ENCODE measurements around the gene CD38.
A peak's percentile ranks its signal among the peaks of the same experiment; 100 is the strongest.

The CD38 gene

GRCh38 chr4:15776871-15777648 lies 1.1 kb upstream of the CD38 start:
- H3K36me3 ChIP-seq (ENCODE audit: control insufficient read depth in 1 of 2, insufficient read depth in 2 of 2, low read depth in 1 of 2, low read length in 2 of 2), result no peaks in the 10 kb centered on the region
- no peak overlapping the region for H2BK120ac ChIP-seq (ENCODE audit: low read depth, low read length)
- no peak overlapping the region for H2AK5ac ChIP-seq (ENCODE audit: low read length, severe bottlenecking)
- H3K23ac ChIP-seq (ENCODE audit: low read length in 2 of 2), result no peak overlapping the region
- WGBS, result 93% methylated on average over 4 of the region's 5 CpGs
- no peak for DNase-seq
- H3K4ac ChIP-seq (ENCODE audit: low read depth in 1 of 2, low read length in 2 of 2), result no peak overlapping the region
- H2BK12ac ChIP-seq (ENCODE audit: low read length in 2 of 2), result no peak overlapping the region
- H3K27me3 ChIP-seq (ENCODE audit: control insufficient read depth in 1 of 2, insufficient read depth in 1 of 2, low read length in 2 of 2), result peaks cover 45 to 48% of the 10 kb centered on the region in 2 experiments
- H4K91ac ChIP-seq (ENCODE audit: low read length), result no peak overlapping the region
- H3K4me2 ChIP-seq (ENCODE audit: low read length, poor library complexity, severe bottlenecking), result no peak overlapping the region
- H2AFZ ChIP-seq (ENCODE audit: low read depth, low read length), result no peak overlapping the region
- H4K8ac ChIP-seq (ENCODE audit: low read length), result no peak overlapping the region
- H3K79me1 ChIP-seq (replicated peaks; ENCODE audit: low read length, poor library complexity, severe bottlenecking), result no peaks in the 10 kb centered on the region
- H3K4me3 ChIP-seq (ENCODE audit: insufficient read depth in 1 of 2, low read depth in 1 of 2, low read length in 2 of 2), result no peak overlapping the region
- no peak overlapping the region for H3K9ac ChIP-seq (ENCODE audit: low read length)
- H3K9me3 ChIP-seq (ENCODE audit: control insufficient read depth, low read length), result no peaks in the 10 kb centered on the region
- H3K4me1 ChIP-seq (ENCODE audit: control insufficient read depth, insufficient read depth, low read depth, low read length), result peaks cover 8% of the 10 kb centered on the region
- no peak overlapping the region for H3K27ac ChIP-seq (ENCODE audit: low read length, poor library complexity, severe bottlenecking)
- no peak overlapping the region for H2BK5ac ChIP-seq (ENCODE audit: low read depth, low read length, poor library complexity, severe bottlenecking)
- no peak overlapping the region for H3K14ac ChIP-seq (ENCODE audit: low read length in 2 of 2)
- H2BK15ac ChIP-seq (ENCODE audit: low read depth, poor library complexity, severe bottlenecking), result no peak overlapping the region
- H3K18ac ChIP-seq (ENCODE audit: low read depth in 1 of 2, low read length in 2 of 2), result no peak overlapping the region

GRCh38 chr4:15777697-15778288 lies 335 bp upstream of the CD38 start:
- Histone ChIP-seq H4K91ac (ENCODE audit: low read length) (no peak overlapping the region), H3K4me3 (ENCODE audit: insufficient read depth in 1 of 2, low read depth in 1 of 2, low read length in 2 of 2) (peak overlapping the region in 1 of 2 experiments; percentile 79), H2AK5ac (ENCODE audit: low read length, severe bottlenecking) (no peak overlapping the region), H3K4me2 (ENCODE audit: low read length, poor library complexity, severe bottlenecking) (no peak overlapping the region), H3K18ac (ENCODE audit: low read depth in 1 of 2, low read length in 2 of 2) (no peak overlapping the region), H3K27ac (ENCODE audit: low read length, poor library complexity, severe bottlenecking) (no peak overlapping the region), H3K79me1 (replicated peaks; ENCODE audit: low read length, poor library complexity, severe bottlenecking) (no peaks in the 10 kb centered on the region), H3K9me3 (ENCODE audit: control insufficient read depth, low read length) (no peaks in the 10 kb centered on the region), H3K36me3 (ENCODE audit: control insufficient read depth in 1 of 2, insufficient read depth in 2 of 2, low read depth in 1 of 2, low read length in 2 of 2) (no peaks in the 10 kb centered on the region), H3K9ac (ENCODE audit: low read length) (no peak overlapping the region), H3K14ac (ENCODE audit: low read length in 2 of 2) (no peak overlapping the region), H2BK15ac (ENCODE audit: low read depth, poor library complexity, severe bottlenecking) (no peak overlapping the region), H4K8ac (ENCODE audit: low read length) (no peak overlapping the region), H2BK5ac (ENCODE audit: low read depth, low read length, poor library complexity, severe bottlenecking) (no peak overlapping the region), H2BK12ac (ENCODE audit: low read length in 2 of 2) (no peak overlapping the region), H3K4ac (ENCODE audit: low read depth in 1 of 2, low read length in 2 of 2) (no peak overlapping the region), H3K4me1 (ENCODE audit: control insufficient read depth, insufficient read depth, low read depth, low read length) (peaks cover 8% of the 10 kb centered on the region), H2AFZ (ENCODE audit: low read depth, low read length) (peak overlapping the region; percentile 19), H2BK120ac (ENCODE audit: low read depth, low read length) (no peak overlapping the region), H3K27me3 (ENCODE audit: control insufficient read depth in 1 of 2, insufficient read depth in 1 of 2, low read length in 2 of 2) (peaks cover 38 to 43% of the 10 kb centered on the region in 2 experiments), H3K23ac (ENCODE audit: low read length in 2 of 2) (peak overlapping the region in 1 of 2 experiments; percentile 19)
- no peak for DNase-seq
- WGBS, result 72% methylated on average over 7 of the region's 7 CpGs

- H3K23ac ChIP-seq (ENCODE audit: low read length in 2 of 2), result no peak overlapping the region
Observed at GRCh38 chr4:15779306-15779705, 1.2 kb downstream of the CD38 start.

GRCh38 chr4:15779809-15780208 lies 1.7 kb downstream of the CD38 start:
- no peak overlapping the region for H3K14ac ChIP-seq (ENCODE audit: low read length in 2 of 2)
- H2AFZ ChIP-seq (ENCODE audit: low read depth, low read length), result no peak overlapping the region
- WGBS, result no CpG with 5 or more reads among the region's 1 CpG
- H3K9ac ChIP-seq (ENCODE audit: low read length), result peak overlapping the region; percentile 75
- H3K79me1 ChIP-seq (replicated peaks; ENCODE audit: low read length, poor library complexity, severe bottlenecking), result no peaks in the 10 kb centered on the region
- no peak overlapping the region for H4K91ac ChIP-seq (ENCODE audit: low read length)
- H2AK5ac ChIP-seq (ENCODE audit: low read length, severe bottlenecking), result no peak overlapping the region
- no peak overlapping the region for H3K23ac ChIP-seq (ENCODE audit: low read length in 2 of 2)
- H4K8ac ChIP-seq (ENCODE audit: low read length), result no peak overlapping the region
- H2BK15ac ChIP-seq (ENCODE audit: low read depth, poor library complexity, severe bottlenecking), result no peak overlapping the region
- H3K27ac ChIP-seq (ENCODE audit: low read length, poor library complexity, severe bottlenecking), result no peak overlapping the region
- H3K4me3 ChIP-seq (ENCODE audit: insufficient read depth in 1 of 2, low read depth in 1 of 2, low read length in 2 of 2), result peak overlapping the region in 1 of 2 experiments; percentile 79
- peaks cover 24 to 44% of the 10 kb centered on the region in 2 experiments for H3K27me3 ChIP-seq (ENCODE audit: control insufficient read depth in 1 of 2, insufficient read depth in 1 of 2, low read length in 2 of 2)
- peak; percentile 12 for DNase-seq
- peaks cover 8% of the 10 kb centered on the region for H3K4me1 ChIP-seq (ENCODE audit: control insufficient read depth, insufficient read depth, low read depth, low read length)
- H3K36me3 ChIP-seq (ENCODE audit: control insufficient read depth in 1 of 2, insufficient read depth in 2 of 2, low read depth in 1 of 2, low read length in 2 of 2), result no peaks in the 10 kb centered on the region
- H2BK12ac ChIP-seq (ENCODE audit: low read length in 2 of 2), result no peak overlapping the region
- H3K4me2 ChIP-seq (ENCODE audit: low read length, poor library complexity, severe bottlenecking), result no peak overlapping the region
- H2BK5ac ChIP-seq (ENCODE audit: low read depth, low read length, poor library complexity, severe bottlenecking), result no peak overlapping the region
- H3K9me3 ChIP-seq (ENCODE audit: control insufficient read depth, low read length), result no peaks in the 10 kb centered on the region
- no peak overlapping the region for H3K18ac ChIP-seq (ENCODE audit: low read depth in 1 of 2, low read length in 2 of 2)
- H3K4ac ChIP-seq (ENCODE audit: low read depth in 1 of 2, low read length in 2 of 2), result no peak overlapping the region
- H2BK120ac ChIP-seq (ENCODE audit: low read depth, low read length), result no peak overlapping the region

More at GRCh38 chr4:15779306-15779705, 1.2 kb downstream of the CD38 start:
- H2BK5ac ChIP-seq (ENCODE audit: low read depth, low read length, poor library complexity, severe bottlenecking), result no peak overlapping the region
- DNase-seq, result peak; percentile 88
- H3K4ac ChIP-seq (ENCODE audit: low read depth in 1 of 2, low read length in 2 of 2), result no peak overlapping the region
- no peaks in the 10 kb centered on the region for H3K36me3 ChIP-seq (ENCODE audit: control insufficient read depth in 1 of 2, insufficient read depth in 2 of 2, low read depth in 1 of 2, low read length in 2 of 2)
- no peak overlapping the region for H3K27ac ChIP-seq (ENCODE audit: low read length, poor library complexity, severe bottlenecking)
- no peak overlapping the region for H2AK5ac ChIP-seq (ENCODE audit: low read length, severe bottlenecking)
- no peak overlapping the region for H4K8ac ChIP-seq (ENCODE audit: low read length)
- H3K14ac ChIP-seq (ENCODE audit: low read length in 2 of 2), result no peak overlapping the region
- H4K91ac ChIP-seq (ENCODE audit: low read length), result no peak overlapping the region
- peak overlapping the region; percentile 100 for H3K4me2 ChIP-seq (ENCODE audit: low read length, poor library complexity, severe bottlenecking)
- peak overlapping the region; percentile 75 for H3K9ac ChIP-seq (ENCODE audit: low read length)
- H3K4me3 ChIP-seq (ENCODE audit: insufficient read depth in 1 of 2, low read depth in 1 of 2, low read length in 2 of 2), result peak overlapping the region in 1 of 2 experiments; percentile 79
- H3K9me3 ChIP-seq (ENCODE audit: control insufficient read depth, low read length), result no peaks in the 10 kb centered on the region
- peaks cover 8% of the 10 kb centered on the region for H3K4me1 ChIP-seq (ENCODE audit: control insufficient read depth, insufficient read depth, low read depth, low read length)
- WGBS, result 0% methylated on average over 9 of the region's 14 CpGs
- H2BK12ac ChIP-seq (ENCODE audit: low read length in 2 of 2), result no peak overlapping the region
- H3K27me3 ChIP-seq (ENCODE audit: control insufficient read depth in 1 of 2, insufficient read depth in 1 of 2, low read length in 2 of 2), result peaks cover 26 to 44% of the 10 kb centered on the region in 2 experiments
- no peak overlapping the region for H2BK120ac ChIP-seq (ENCODE audit: low read depth, low read length)
- H3K18ac ChIP-seq (ENCODE audit: low read depth in 1 of 2, low read length in 2 of 2), result no peak overlapping the region
- H3K79me1 ChIP-seq (replicated peaks; ENCODE audit: low read length, poor library complexity, severe bottlenecking), result no peaks in the 10 kb centered on the region
- no peak overlapping the region for H2AFZ ChIP-seq (ENCODE audit: low read depth, low read length)
- H2BK15ac ChIP-seq (ENCODE audit: low read depth, poor library complexity, severe bottlenecking), result no peak overlapping the region
